Fibroblast of lung (primary cell): ENCODE data around the gene ASCC3.

ENCODE experiments used
- EZH2 ChIP-seq: IDR thresholded peaks from 2 replicates; pipeline ENCODE4 v1.5.1; 2012; ENCODE audit warnings: low read length, control low read depth, mild to moderate bottlenecking; ENCODE audit errors: missing control alignments
- TF ChIP-seq, protein P1 (sequence below), 2 donors: IDR thresholded peaks in 1 of 2; conservative IDR thresholded peaks in 1 of 2; 1 replicate in 1 of 2; 2 replicates in 1 of 2; pipeline ENCODE4 v1.5.1; 2011 to 2012; ENCODE audit warnings: low read length in 2 of 2, control low read depth in 1 of 2, inconsistent platforms in 1 of 2, low read depth in 1 of 2, mild to moderate bottlenecking in 1 of 2

DNA sequence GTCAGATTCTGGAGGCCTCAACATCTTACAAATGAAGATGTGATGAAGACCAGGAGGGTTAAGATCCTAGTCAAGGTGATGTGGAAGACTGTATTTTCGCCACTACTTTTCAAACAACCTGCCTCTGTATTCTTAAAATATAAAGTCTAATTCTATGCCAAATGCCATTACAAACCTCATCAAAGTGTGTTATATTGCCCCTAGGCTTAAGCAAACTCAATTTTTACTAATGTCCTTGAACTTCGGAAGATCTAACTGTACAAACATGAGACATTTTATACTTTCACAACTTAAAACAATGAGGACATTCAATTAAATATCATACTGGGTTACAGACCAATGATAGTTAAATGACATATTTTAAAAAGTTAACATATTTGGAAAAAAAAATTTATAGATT lies 19.1 kb downstream of the ASCC3 start:
- TF ChIP-seq, protein P1, sequence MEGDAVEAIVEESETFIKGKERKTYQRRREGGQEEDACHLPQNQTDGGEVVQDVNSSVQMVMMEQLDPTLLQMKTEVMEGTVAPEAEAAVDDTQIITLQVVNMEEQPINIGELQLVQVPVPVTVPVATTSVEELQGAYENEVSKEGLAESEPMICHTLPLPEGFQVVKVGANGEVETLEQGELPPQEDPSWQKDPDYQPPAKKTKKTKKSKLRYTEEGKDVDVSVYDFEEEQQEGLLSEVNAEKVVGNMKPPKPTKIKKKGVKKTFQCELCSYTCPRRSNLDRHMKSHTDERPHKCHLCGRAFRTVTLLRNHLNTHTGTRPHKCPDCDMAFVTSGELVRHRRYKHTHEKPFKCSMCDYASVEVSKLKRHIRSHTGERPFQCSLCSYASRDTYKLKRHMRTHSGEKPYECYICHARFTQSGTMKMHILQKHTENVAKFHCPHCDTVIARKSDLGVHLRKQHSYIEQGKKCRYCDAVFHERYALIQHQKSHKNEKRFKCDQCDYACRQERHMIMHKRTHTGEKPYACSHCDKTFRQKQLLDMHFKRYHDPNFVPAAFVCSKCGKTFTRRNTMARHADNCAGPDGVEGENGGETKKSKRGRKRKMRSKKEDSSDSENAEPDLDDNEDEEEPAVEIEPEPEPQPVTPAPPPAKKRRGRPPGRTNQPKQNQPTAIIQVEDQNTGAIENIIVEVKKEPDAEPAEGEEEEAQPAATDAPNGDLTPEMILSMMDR (conservative IDR thresholded peaks at IDR 0.05 in 1 of 2, IDR thresholded peaks at IDR 0.05 in 1 of 2; ENCODE audit: low read depth in 1 of 2, low read length in 2 of 2), result no peak
- no peak for TF ChIP-seq EZH2
